ENCODE data around the gene ACACA.

The ACACA gene

GRCh38 chr17:37219876-37220606 is 186.6 kb downstream of the ACACA start:
- no peak for DNase-seq

DNA sequence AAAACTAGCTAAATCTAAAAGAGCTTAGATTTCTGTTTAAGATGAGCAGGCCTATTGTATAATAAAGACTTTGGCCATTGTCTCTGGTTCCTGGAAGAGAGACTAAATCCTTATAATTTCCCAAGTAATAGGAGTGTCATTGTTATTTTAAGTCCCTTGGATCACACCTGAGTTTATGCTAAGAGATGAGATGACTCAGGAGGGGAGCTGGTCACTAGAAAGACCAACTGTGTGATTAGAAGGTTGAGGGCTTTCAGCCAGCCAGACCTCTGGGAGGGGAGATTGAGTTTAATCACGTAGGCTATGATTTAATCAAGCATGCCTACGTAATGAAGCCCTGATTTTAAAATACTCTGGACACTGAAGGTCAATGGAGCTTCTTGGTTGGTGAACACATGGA is 187.8 kb downstream of the ACACA start:
- DNase-seq = no peak

DNA sequence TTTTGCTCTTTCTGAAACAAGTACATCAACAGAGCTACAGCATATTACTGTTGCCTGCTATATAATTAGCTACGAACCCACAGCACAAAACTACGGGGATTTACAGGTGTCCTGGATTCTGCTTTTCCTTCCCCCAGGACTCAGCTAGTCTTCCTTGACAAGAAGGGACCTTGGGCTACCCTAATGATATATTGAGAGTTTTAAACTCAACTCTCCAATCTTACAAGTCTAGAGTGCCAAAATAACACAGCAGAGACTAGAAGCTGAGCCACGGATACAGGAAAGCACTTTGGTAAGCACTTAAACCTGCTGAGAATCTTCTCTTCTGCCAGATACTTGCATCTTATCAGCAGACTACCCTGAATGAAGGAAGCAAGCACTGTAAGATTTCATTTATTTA is 192.2 kb downstream of the ACACA start:
- DNase-seq = no peak

- DNase-seq = no peak
Measured at GRCh38 chr17:37213927-37214326, 192.7 kb downstream of the ACACA start.

DNA sequence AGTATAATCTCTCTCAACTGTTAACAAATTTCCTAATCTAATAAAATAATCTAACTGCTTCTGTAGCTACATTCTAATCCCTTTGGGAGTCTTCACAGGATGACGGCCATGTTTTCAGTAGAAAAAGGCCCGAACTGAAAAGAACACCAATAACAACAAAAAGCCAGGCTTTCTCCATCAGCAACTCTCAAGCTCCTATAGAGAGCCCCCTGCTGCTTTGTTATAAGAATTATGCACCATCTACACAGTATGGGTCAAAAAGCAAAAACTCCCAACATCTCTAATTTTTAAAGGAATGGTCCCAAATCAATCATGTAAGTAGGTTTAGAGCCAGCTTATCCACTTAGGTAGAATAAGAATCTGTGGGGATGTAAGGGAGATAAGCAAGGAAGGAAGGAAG is 194.5 kb downstream of the ACACA start:
- DNase-seq = no peak

- DNase-seq = no peak
Measured at GRCh38 chr17:37211136-37211535, 195.5 kb downstream of the ACACA start.

GRCh38 chr17:37207103-37207502 is 199.5 kb downstream of the ACACA start:
- no peak for DNase-seq

DNA sequence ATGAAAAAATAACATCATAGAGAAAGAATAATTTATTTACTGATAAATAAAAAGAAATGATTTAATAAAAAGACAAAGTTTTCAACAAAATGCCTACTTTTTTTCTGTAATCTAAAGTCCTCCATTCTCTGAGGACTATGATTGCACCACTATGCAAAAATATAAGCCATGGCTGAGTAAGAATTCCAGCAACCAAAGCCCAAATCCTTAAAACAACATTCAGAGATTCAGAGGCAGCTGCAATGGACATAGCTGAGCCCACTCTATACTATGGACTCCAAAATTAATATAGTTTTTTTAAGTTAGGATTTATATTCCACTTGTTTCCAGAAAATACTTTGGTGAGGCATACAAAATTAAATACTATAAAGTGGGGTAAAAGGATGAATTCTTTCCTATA is 200.3 kb downstream of the ACACA start:
- DNase-seq = no peak

DNA sequence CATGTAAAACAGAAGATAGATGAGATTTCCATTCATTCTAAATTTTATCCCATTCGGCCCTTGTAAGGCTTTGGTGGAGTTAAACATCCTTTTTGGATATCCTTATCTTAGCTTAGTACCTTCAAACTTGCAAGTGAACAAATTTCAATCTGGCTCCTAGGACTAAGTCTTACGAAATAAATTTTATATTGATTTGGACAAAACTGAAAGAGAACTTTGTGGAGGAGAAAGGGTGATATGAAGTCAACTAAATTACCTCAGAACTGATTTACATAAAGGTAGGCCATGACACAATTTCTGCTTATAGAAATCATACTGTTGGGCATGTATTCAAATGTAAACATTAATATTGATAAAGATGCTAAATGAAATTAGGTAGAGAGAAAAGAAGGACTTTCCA is 206.1 kb downstream of the ACACA start:
- no peak for DNase-seq

DNA sequence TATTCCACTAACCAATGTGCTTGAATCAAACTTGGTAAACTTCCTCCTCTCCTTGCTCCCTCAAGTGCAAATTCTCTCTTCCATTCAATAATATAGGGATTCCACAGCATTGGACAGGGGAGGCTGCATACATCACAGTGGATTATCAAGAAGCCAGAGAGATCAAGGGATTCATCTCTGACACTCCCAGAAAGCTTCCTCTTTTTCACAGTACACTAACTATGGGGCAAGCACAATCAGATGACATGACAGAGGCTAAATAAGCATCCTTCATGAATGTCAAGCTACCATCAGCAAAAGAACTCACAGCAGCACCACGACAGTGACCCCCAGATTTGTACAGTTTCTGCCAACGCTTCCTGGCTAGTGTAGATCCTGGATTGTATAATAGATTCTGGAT is 209.3 kb downstream of the ACACA start:
- no peak for DNase-seq

- DNase-seq = no peak
Measured at GRCh38 chr17:37194208-37194607, 212.4 kb downstream of the ACACA start.

DNA sequence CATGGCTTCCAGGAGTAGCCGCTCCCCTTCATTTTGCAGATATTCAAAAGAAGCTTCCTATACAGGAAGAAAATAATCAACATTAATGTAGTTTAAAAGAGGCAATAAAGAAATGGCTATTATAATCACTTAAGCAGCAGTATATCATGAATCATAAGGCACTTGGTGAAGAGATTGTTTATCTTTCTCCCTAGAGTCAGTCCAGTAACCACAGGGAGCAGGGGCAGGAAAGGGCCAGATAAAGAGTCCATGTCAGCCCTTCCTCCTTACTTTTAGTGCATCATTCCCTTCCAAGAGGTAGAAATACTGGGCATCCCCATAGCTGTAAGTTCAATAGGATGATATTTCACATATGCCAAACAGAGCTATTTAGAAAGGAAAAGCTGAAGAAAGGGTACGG is 215.4 kb downstream of the ACACA start:
- no peak for DNase-seq

GRCh38 chr17:37190493-37190892 is 216.1 kb downstream of the ACACA start:
- no peak for DNase-seq

DNA sequence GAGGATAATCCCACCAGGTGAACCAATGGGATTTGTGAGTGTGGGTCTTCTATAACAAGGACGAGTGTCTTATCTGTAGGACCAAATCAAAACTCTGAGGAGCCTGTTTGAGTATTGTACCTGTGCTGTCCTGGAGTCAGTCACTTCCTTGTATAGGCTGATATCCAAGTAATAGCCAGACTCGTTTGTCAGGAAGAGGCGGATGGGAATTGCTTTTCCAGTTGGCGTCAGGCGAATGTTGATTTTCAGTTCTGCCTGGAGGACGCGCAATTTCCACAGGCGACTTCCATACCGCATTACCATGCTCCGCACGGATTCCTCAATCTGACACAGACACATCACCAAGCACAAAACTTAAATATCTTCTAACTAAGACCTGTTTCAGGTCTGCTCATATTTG is 218.5 kb downstream of the ACACA start:
- DNase-seq = no peak

DNA sequence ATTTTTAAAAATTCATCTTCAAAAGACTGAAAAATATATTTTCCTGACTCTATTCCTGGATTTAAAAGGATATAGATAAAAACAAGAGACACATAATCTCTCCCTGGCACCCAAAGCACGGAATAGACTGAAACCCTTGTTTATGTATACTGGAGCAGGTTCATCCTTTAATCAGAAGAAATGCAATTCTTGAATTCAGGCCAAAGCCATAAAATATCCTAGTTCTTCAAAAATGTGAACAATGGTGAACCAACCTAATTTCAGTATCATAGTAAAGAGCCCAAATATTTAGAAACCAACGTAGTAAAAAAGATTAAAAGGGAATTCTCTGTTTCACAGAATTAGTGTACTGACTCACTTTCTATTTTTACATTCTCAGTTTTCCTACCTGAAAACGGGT is 219.4 kb downstream of the ACACA start:
- no peak for DNase-seq

- DNase-seq = no peak
Measured at GRCh38 chr17:37182786-37183465, 223.7 kb downstream of the ACACA start.

DNA sequence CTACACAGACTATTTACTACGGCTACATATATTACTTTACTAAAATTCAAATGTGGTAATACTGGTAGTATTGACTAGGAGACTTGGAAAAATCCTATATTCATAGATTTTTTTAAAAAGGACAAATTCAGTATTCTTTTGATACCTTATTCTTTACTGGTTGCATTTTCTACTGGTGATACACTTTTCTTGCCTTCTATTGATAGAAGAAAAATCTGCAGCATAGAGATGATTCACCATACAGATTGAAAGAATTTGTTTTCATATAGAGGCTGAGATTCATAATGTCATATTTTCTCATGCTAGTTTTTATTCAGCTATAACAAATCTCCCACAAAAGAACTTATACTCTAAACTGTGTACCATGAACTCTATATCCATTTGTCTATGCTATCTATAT is 226.3 kb downstream of the ACACA start:
- DNase-seq = no peak

DNA sequence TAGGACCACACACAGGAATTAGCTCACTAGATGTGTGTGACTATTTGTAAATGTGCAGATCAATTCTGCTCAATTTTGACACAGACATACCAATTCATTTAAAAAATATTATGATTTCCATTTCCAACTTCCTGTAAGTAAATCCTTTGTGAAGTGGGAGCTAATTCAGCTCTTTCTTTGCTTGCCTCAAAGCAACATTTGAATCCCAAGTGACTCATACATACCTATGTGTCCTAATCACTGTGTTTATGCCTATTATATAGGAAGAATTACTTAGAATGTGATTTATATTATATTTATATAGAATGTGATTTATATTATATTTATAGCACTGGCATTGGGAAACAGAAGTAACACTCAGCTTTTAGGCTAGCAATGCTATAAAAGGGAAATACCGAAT is 226.7 kb downstream of the ACACA start:
- DNase-seq = no peak

DNA sequence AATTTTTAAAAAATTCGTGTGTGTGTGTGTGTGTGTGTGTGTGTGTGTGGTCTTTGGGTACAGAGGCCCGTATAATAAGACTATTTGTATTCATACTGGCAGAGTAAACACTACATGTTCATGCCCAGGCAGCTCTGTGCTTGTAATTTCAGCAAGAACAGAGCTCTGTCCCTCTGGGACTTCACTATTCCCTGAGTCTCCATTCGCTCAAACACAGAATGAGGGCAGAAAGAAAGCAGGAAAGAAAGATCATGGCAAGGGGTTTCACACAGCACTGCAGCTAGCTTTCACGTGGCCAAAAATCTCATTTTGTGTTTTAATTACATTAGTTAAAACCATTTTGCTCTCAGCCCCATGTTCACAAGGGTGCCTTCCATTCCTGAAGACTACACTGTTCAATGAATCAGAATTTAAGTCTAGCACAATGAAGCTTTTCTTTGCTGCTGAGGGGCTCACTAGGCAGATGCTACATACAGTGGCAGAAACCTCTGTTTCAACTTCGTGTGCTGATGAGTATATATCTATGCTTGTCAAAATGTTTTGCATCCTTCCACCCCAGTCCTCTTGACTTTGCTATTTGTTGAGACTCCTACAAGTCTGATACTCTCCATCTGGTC is 229.3 kb downstream of the ACACA start:
- DNase-seq = no peak

GRCh38 chr17:37176723-37177122 is 229.9 kb downstream of the ACACA start:
- no peak for DNase-seq

DNA sequence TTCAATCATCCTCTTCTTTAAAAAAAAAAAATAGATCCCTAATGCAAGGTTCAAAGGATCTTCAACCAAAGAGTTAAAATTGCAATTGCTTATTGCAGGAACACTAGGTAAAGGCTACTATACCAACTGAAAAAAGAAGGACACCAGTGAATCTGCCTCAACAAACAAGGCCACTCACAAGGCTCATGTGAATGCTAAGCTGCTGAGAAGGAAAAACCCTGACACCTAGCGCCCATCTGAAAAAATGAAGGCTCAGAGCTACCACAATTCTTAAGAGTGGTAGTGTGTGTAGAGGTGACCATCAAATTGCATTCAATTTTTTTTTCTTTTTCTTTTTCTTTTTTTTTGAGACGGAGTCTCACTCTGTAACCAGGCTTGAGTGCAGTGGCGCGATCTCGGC is 232.4 kb downstream of the ACACA start:
- DNase-seq = no peak

DNA sequence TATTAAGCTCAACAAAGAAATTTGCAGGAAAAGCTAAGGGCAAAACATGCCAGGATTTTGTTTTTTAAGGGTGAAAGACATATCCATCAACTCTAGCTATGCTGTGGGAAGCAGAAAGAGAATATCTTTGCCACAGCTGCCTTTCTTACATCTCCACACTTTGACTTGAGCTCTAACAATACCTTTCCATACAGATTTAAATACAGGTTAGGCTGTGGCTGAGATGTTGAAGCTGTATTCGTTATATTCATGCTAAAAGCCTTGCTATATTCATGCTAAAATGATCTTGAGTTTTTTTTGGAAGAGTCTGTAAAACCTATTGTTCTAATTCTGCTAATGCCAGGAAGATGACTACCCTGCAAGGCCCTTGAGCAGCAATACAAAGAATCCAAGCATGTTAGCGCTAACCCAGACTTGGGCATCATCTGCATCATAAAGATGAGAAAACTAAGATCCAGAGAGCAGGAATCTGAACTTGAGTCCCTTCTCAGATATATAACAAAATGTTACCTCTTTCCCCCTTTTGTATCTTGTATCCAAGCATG is 235.7 kb downstream of the ACACA start:
- DNase-seq = no peak

GRCh38 chr17:37168731-37169353 is 237.8 kb downstream of the ACACA start:
- no peak for DNase-seq

- DNase-seq = no peak
Measured at GRCh38 chr17:37167756-37168155, 238.9 kb downstream of the ACACA start.

All from activated naive CD4-positive, alpha-beta T cell treated with anti-CD3 and anti-CD28 coated beads, Interleukin-2, amount 50 U/mL, for 16 hours (primary cell).